H1 (cell line): Measurements from ENCODE around the gene GP2. TPM values are rescaled to one million over a fixed set of nuclear protein-coding genes. Genes with fewer than 3 reads are reported as not detected.

Source experiments
- CTCF ChIA-PET: fragments of 300-600 bp; sonication (Branson Sonifier 250); formaldehyde crosslinking; loops from one replicate; lab custom pipeline; 2021; ENCODE audit not compliant: partially characterized antibody; lab: Charles Lee
- POLR2A ChIA-PET: fragments of 300-600 bp; sonication (Branson Sonifier 250); formaldehyde crosslinking; loops from one replicate; lab custom pipeline; 2021; ENCODE audit warnings: inconsistent platforms; ENCODE audit not compliant: partially characterized antibody; lab: Charles Lee
- DNase-seq, 2 experiments: peaks; one replicate each; pipeline versions ENCODE4 v3.0.0 to v3.0.0-alpha.2; 2010 to 2022; ENCODE audit warnings: low spot score in 2 of 2, low read depth in 1 of 2, mixed read lengths in 1 of 2
- FAIRE-seq: peaks from 2 replicates; lab custom pipeline; 2011; peaks lifted over from hg19 to GRCh38; lab: Jason Lieb, UNC
- H2AFZ ChIP-seq: 2 replicates; pipeline ENCODE4 v1.8.1; 2012; ENCODE audit warnings: low read length, inconsistent platforms
- H2AK5ac ChIP-seq: 2 replicates; pipeline ENCODE4 v1.6.1; 2013; ENCODE audit warnings: low read depth, low read length
- H2BK120ac ChIP-seq: replicated peaks from 2 replicates; pipeline ENCODE3; 2013; ENCODE audit warnings: low read depth, low read length, inconsistent platforms
- H2BK12ac ChIP-seq: 2 replicates; pipeline ENCODE4 v1.6.1; 2013; ENCODE audit warnings: low read depth, low read length
- H2BK15ac ChIP-seq: 2 replicates; pipeline ENCODE4 v1.6.1; 2013; ENCODE audit warnings: low read length
- H2BK20ac ChIP-seq: 2 replicates; pipeline ENCODE4 v1.6.1; 2013; ENCODE audit warnings: low read length
- H2BK5ac ChIP-seq: 2 replicates; pipeline ENCODE4 v1.6.1; 2013; ENCODE audit warnings: low read depth, low read length
- H3K14ac ChIP-seq: 2 replicates; pipeline ENCODE4 v1.6.1; 2013; ENCODE audit warnings: inconsistent platforms; ENCODE audit not compliant: insufficient read length
- H3K18ac ChIP-seq: 2 replicates; pipeline ENCODE4 v1.6.1; 2013; ENCODE audit warnings: low read length; ENCODE audit errors: extremely low read depth
- H3K23ac ChIP-seq: 2 replicates; pipeline ENCODE4 v1.6.1; 2013; ENCODE audit warnings: inconsistent platforms; ENCODE audit not compliant: insufficient read length
- H3K23me2 ChIP-seq: 2 replicates; pipeline ENCODE4 v1.6.1; 2013; ENCODE audit warnings: low read depth, low read length
- H3K27ac ChIP-seq: 2 replicates; pipeline ENCODE4 v1.6.1; 2011; ENCODE audit warnings: low read depth, low read length, inconsistent platforms
- H3K27me3 ChIP-seq, 4 experiments: replicated peaks in 1 of 4; 1 replicate in 1 of 4; 2 replicates in 3 of 4; pipeline versions ENCODE4 v1.6.1 to v1.8.1; 2011 to 2013; ENCODE audit warnings: low read length in 3 of 4, mild to moderate bottlenecking in 3 of 4, inconsistent platforms in 2 of 4, mixed read lengths in 2 of 4, moderate library complexity in 1 of 4; ENCODE audit not compliant: control insufficient read depth in 3 of 4, insufficient read depth in 3 of 4; ENCODE audit errors: extremely low read depth in 1 of 4
- H3K36me3 ChIP-seq, 4 experiments: 2 replicates each; pipeline versions ENCODE4 v1.6.1 to v1.8.1; 2011 to 2013; ENCODE audit warnings: mild to moderate bottlenecking in 4 of 4, low read length in 3 of 4, moderate library complexity in 2 of 4, control low read depth in 1 of 4, inconsistent platforms in 1 of 4; ENCODE audit not compliant: insufficient read depth in 4 of 4, control insufficient read depth in 2 of 4
- H3K4ac ChIP-seq: replicated peaks from 2 replicates; pipeline ENCODE3; 2013; ENCODE audit warnings: low read length, low read depth, mixed read lengths, inconsistent platforms; ENCODE audit not compliant: insufficient read length
- H3K4me1 ChIP-seq, 4 experiments: replicated peaks in 1 of 4; 1 replicate in 1 of 4; 2 replicates in 3 of 4; pipeline versions ENCODE4 v1.6.1 to v1.8.1; 2011 to 2013; ENCODE audit warnings: low read length in 3 of 4, inconsistent platforms in 2 of 4, mixed read lengths in 1 of 4; ENCODE audit not compliant: insufficient read depth in 4 of 4, control insufficient read depth in 3 of 4
- H3K4me2 ChIP-seq, 2 experiments: 2 replicates each; pipeline versions ENCODE4 v1.6.1 to v1.8.1; 2011 to 2013; ENCODE audit warnings: low read depth in 2 of 2, low read length in 2 of 2, control low read depth in 1 of 2, inconsistent platforms in 1 of 2, mild to moderate bottlenecking in 1 of 2; ENCODE audit not compliant: insufficient read depth in 1 of 2
- H3K4me3 ChIP-seq, 4 experiments: fragments of 200-600, 300-600 bp in 1 of 4; sonication (generic), shearing (Covaris generic), sonication (Bioruptor Twin) in 1 of 4; 2 replicates each; pipeline versions ENCODE4 v1.5.1 to v1.8.1; 2011 to 2016; ENCODE audit warnings: low read length in 4 of 4, low read depth in 3 of 4, control low read depth in 2 of 4, inconsistent platforms in 2 of 4, mild to moderate bottlenecking in 2 of 4, mixed read lengths in 1 of 4, moderate library complexity in 1 of 4; ENCODE audit not compliant: insufficient read depth in 2 of 4; ENCODE audit errors: extremely low read depth in 1 of 4
- H3K56ac ChIP-seq: replicated peaks from 2 replicates; pipeline ENCODE3; 2013; ENCODE audit warnings: low read depth, mild to moderate bottlenecking, mixed read lengths, low read length, inconsistent platforms; ENCODE audit not compliant: insufficient read length
- H3K79me1 ChIP-seq: 2 replicates; pipeline ENCODE4 v1.6.1; 2013; ENCODE audit warnings: low read depth, low read length, control low read depth
- H3K79me2 ChIP-seq, 2 experiments: 2 replicates each; pipeline versions ENCODE4 v1.6.1 to v1.8.1; 2012 to 2013; ENCODE audit warnings: low read length in 2 of 2, mild to moderate bottlenecking in 2 of 2, inconsistent platforms in 1 of 2; ENCODE audit not compliant: insufficient read depth in 2 of 2, control insufficient read depth in 1 of 2
- H3K9ac ChIP-seq, 4 experiments: replicated peaks in 1 of 4; 1 replicate in 1 of 4; 2 replicates in 3 of 4; pipeline versions ENCODE4 v1.6.1 to v1.8.1; 2011 to 2013; ENCODE audit warnings: low read depth in 3 of 4, low read length in 3 of 4, control low read depth in 2 of 4, mild to moderate bottlenecking in 2 of 4, moderate library complexity in 2 of 4, inconsistent platforms in 1 of 4; ENCODE audit errors: extremely low read depth in 1 of 4
- H3K9me3 ChIP-seq, 2 experiments: 2 replicates each; pipeline versions ENCODE4 v1.6.1 to v1.8.1; 2012 to 2013; ENCODE audit warnings: mild to moderate bottlenecking in 2 of 2, moderate library complexity in 2 of 2, control low read depth in 1 of 2, inconsistent platforms in 1 of 2, low read depth in 1 of 2, low read length in 1 of 2, mixed read lengths in 1 of 2; ENCODE audit not compliant: insufficient read depth in 2 of 2
- H4K20me1 ChIP-seq, 2 experiments: replicated peaks in 1 of 2; 2 replicates each; pipeline versions ENCODE3 to v1.8.1; 2011 to 2013; ENCODE audit warnings: inconsistent platforms in 2 of 2, low read length in 2 of 2, mild to moderate bottlenecking in 1 of 2; ENCODE audit not compliant: insufficient read depth in 2 of 2, control insufficient read depth in 1 of 2
- H4K5ac ChIP-seq: 2 replicates; pipeline ENCODE4 v1.6.1; 2013; ENCODE audit warnings: low read length, low read depth, mixed read lengths, inconsistent platforms; ENCODE audit not compliant: insufficient read length
- H4K8ac ChIP-seq: 2 replicates; pipeline ENCODE4 v1.8.0; 2013; ENCODE audit warnings: mild to moderate bottlenecking, moderate library complexity, low read length, inconsistent platforms; ENCODE audit not compliant: insufficient read depth; ENCODE audit errors: extremely low read depth
- H4K91ac ChIP-seq: replicated peaks from 2 replicates; pipeline ENCODE3; 2013; ENCODE audit warnings: low read length, mixed read lengths, inconsistent platforms; ENCODE audit not compliant: insufficient read length
- BACH1 ChIP-seq: IDR thresholded peaks from 2 replicates; pipeline ENCODE4 v1.6.1; 2012; ENCODE audit warnings: low read length, improper control_type of control experiment
- HDAC6 ChIP-seq: IDR thresholded peaks from one replicate; pipeline ENCODE4 v1.7.1; 2012; ENCODE audit warnings: low read depth, mild to moderate bottlenecking, inconsistent platforms, low read length, moderate library complexity
- WGBS, 2 experiments: shearing (Covaris generic) in 1 of 2; methylation state at CpG; one replicate each; pipeline versions ENCODE4 v1.1.6 to v1.1.7; 2013 to 2015; ENCODE audit warnings: low lambda C conversion rate in 2 of 2, mixed read lengths in 2 of 2, inconsistent platforms in 1 of 2, low coverage in 1 of 2, missing lambda C conversion rate in 1 of 2; ENCODE audit not compliant: insufficient replicate concordance in 2 of 2, insufficient coverage in 1 of 2, insufficient read length in 1 of 2; ENCODE audit errors: extremely low coverage in 1 of 2, missing lambda C conversion rate in 1 of 2; 5-methylcytosine and 5-hydroxymethylcytosine counted together
- polyA plus RNA-seq, 7 experiments: library from polyadenylated mRNA; depleted of rRNA in 3 of 7; stranded (reverse) in 5 of 7; unstranded in 2 of 7; fragments of >200 nt in 5 of 7; fragments of 200-250 nt in 2 of 7; gene quantifications; 1 replicate in 5 of 7; 2 replicates in 1 of 7; 4 replicates in 1 of 7; pipeline versions ENCODE4 v1.2.1 to v1.2.3, GENCODE V29; 2011 to 2013; ENCODE audit warnings: missing spikeins in 2 of 7, mixed read lengths in 2 of 7
- total RNA-seq: library from RNA; stranded (reverse); fragmentation: NEBNext Ultra II Directional; extraction: Animal tissue kit (Norgen Biotek cat#: 25700); gene quantifications from 2 replicates; pipeline ENCODE4 v1.2.1, GENCODE V29; 2021
- TF ChIP-seq, protein P1 (sequence below): IDR thresholded peaks from 2 replicates; pipeline ENCODE4 v1.6.1; 2011; ENCODE audit warnings: low read depth, mild to moderate bottlenecking, low read length; ENCODE audit not compliant: insufficient read depth

GP2 gene
- total and polyA plus RNA-seq, 2 of the 8 experiments (the other 6 are each of a cell fraction or from before 2014, with no cell fraction given) = not detected

DNA sequence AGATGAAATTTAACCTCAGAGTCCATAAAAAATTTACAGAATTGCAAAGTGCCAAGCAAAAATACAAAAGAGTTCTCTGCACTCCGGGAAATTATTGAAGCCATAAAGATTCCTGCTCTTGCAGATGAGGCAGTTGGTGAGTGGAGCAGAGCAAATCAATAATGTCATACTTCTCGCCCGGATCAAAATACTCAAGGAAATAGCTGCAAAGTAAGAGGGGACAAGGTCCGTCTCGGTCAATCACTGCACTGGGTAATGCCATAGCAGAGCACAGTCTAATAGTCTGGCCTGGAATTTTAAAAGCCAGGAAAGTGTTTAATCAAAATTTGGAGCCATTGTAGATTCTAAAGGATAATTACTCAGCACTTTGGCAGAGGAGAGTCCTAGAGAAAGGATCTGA is 58.9 kb downstream of the GP2 start:
- 0 out of 4 replicates have a peak overlapping the region, but pooled peaks of 1 of the 2 experiments have one; percentile 24 for H3K4me2 ChIP-seq
- peak overlapping the region; percentile 48; the same call in 1 of the 2 replicates for H3K18ac ChIP-seq
- no peak overlapping the region for H3K4ac ChIP-seq
- H4K91ac ChIP-seq = no peak overlapping the region
- no peak overlapping the region for H4K5ac ChIP-seq
- no peaks in the 10 kb centered on the region for H3K79me2 ChIP-seq
- no peaks in the 10 kb centered on the region for H4K20me1 ChIP-seq
- TF ChIP-seq BACH1 (peak; percentile 32; the same call in 1 of the 2 replicates), HDAC6 (no peak)
- TF ChIP-seq, protein P1, sequence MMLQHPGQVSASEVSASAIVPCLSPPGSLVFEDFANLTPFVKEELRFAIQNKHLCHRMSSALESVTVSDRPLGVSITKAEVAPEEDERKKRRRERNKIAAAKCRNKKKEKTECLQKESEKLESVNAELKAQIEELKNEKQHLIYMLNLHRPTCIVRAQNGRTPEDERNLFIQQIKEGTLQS = no peak
- H4K8ac ChIP-seq = no peak overlapping the region
- peak overlapping the region; percentile 9; the same call in 1 of the 2 replicates for H2AFZ ChIP-seq
- no peak overlapping the region for H2BK12ac ChIP-seq
- no peak overlapping the region for H3K23ac ChIP-seq
- H3K4me3 ChIP-seq = no peak overlapping the region
- no peak overlapping the region for H2BK20ac ChIP-seq
- no peak overlapping the region for H2BK15ac ChIP-seq
- no peak overlapping the region for H3K14ac ChIP-seq
- no peaks in the 10 kb centered on the region for H3K23me2 ChIP-seq
- no peak overlapping the region for H3K27ac ChIP-seq
- H3K36me3 ChIP-seq = no peaks in the 10 kb centered on the region
- no peak for FAIRE-seq
- POLR2A ChIA-PET = no interaction called here
- CTCF ChIA-PET = interaction anchor here (1.1 kb wide), 1 partner anchor 361 kb away, joined by 3 read pairs; no protein-coding TSS in a partner anchor
- H3K9me3 ChIP-seq = no peaks in the 10 kb centered on the region
- no peak overlapping the region for H2BK5ac ChIP-seq
- no peak overlapping the region for H3K56ac ChIP-seq
- WGBS, 2 experiments = 79% methylated on average over 5 of the region's 5 CpGs; no CpG with 5 or more reads in 1 of the 2 experiments
- H2AK5ac ChIP-seq = no peak overlapping the region
- H2BK120ac ChIP-seq = no peak overlapping the region
- DNase-seq = no peak
- no peaks in the 10 kb centered on the region for H3K79me1 ChIP-seq
- H3K9ac ChIP-seq = no peak overlapping the region
- no peaks in the 10 kb centered on the region for H3K27me3 ChIP-seq
- peaks cover 0 to 6% (median 4%) of the 10 kb centered on the region in 4 experiments; a peak in 3 of 7 replicates for H3K4me1 ChIP-seq
